Measurements from ENCODE around the gene GAMT.

- TF ChIP-seq POLR2A (IDR thresholded peaks at IDR 0.05) (no peak), CTCF (IDR thresholded peaks at IDR 0.05) (no peak), POLR2AphosphoS5 (IDR thresholded peaks at IDR 0.05) (no peak), EP300 (IDR thresholded peaks at IDR 0.05) (no peak)
Observed at GRCh38 chr19:1366899-1367870, 34.2 kb downstream of the GAMT start.
